Measurements from ENCODE around the gene NELL1. TPM values are rescaled to one million over a fixed set of nuclear protein-coding genes. Genes with fewer than 3 reads are reported as not detected.

Gene NELL1
- total RNA-seq, 1 experiment from 2014 or later = 0.22 TPM

DNA sequence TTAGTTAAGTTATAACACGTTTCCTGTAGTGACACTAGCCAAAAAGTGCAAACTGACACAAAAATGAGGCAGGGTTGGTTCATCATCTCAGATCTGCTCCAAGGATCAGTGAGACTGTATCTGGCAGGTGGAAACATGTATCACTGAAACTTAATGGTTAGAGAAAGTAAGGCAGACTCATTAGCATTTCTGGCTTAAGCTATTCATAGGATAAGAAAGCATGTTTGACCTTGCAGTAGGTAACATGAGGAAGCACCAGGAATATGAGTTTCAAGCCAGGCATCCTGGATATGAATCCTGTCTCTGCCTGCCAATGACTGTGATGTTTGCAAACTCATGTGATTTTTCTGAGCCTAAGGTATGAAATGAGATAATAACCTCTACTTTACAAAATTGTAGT is 732.1 kb downstream of the NELL1 start:
- TF ChIP-seq, protein P1, sequence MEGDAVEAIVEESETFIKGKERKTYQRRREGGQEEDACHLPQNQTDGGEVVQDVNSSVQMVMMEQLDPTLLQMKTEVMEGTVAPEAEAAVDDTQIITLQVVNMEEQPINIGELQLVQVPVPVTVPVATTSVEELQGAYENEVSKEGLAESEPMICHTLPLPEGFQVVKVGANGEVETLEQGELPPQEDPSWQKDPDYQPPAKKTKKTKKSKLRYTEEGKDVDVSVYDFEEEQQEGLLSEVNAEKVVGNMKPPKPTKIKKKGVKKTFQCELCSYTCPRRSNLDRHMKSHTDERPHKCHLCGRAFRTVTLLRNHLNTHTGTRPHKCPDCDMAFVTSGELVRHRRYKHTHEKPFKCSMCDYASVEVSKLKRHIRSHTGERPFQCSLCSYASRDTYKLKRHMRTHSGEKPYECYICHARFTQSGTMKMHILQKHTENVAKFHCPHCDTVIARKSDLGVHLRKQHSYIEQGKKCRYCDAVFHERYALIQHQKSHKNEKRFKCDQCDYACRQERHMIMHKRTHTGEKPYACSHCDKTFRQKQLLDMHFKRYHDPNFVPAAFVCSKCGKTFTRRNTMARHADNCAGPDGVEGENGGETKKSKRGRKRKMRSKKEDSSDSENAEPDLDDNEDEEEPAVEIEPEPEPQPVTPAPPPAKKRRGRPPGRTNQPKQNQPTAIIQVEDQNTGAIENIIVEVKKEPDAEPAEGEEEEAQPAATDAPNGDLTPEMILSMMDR (conservative IDR thresholded peaks at IDR 0.05) = no peak
- H2AK5ac ChIP-seq (ENCODE audit: insufficient read length, low read length) = no peak overlapping the region
- no peaks in the 10 kb centered on the region for H4K20me1 ChIP-seq (ENCODE audit: control insufficient read depth, insufficient read depth, insufficient read length)
- H3K18ac ChIP-seq (ENCODE audit: insufficient read length, low read depth, low read length) = no peak overlapping the region
- no peak overlapping the region for H3K56ac ChIP-seq (ENCODE audit: insufficient read length, low read depth, low read length)
- no peak overlapping the region for H3K4ac ChIP-seq (ENCODE audit: low read depth, low read length)
- H3K23ac ChIP-seq (ENCODE audit: insufficient read length, low read depth, low read length) = no peak overlapping the region
- no peak overlapping the region for H3K14ac ChIP-seq (ENCODE audit: insufficient read depth, low read length)
- no peak overlapping the region for H2BK5ac ChIP-seq (ENCODE audit: insufficient read length, low read length)
- no peak overlapping the region for H3K9ac ChIP-seq (ENCODE audit: extremely low read depth, insufficient read length, low read length)
- no peak overlapping the region for H4K5ac ChIP-seq (ENCODE audit: insufficient read length, low read depth, low read length)
- H3K23me2 ChIP-seq (ENCODE audit: insufficient read length, low read depth, low read length, poor library complexity, severe bottlenecking) = no peaks in the 10 kb centered on the region
- Mint-ChIP-seq H3K27ac (no peak overlapping the region), H3K27me3 (ENCODE audit: low read depth) (no peaks in the 10 kb centered on the region), H3K4me1 (peaks cover 0 to 4% of the 10 kb centered on the region in 2 experiments; a peak in 1 of 4 replicates), H3K4me3 (no peak overlapping the region), H3K36me3 (ENCODE audit: insufficient read depth in 1 of 3, low read depth in 3 of 3) (no peaks in the 10 kb centered on the region), H3K9me3 (no peaks in the 10 kb centered on the region)
- no peaks in the 10 kb centered on the region for H3K9me3 ChIP-seq (ENCODE audit: control insufficient read depth, low read depth, low read length)
- no peak overlapping the region for H4K8ac ChIP-seq (replicated peaks; ENCODE audit: insufficient read length, low read depth, low read length)
- H2BK120ac ChIP-seq (ENCODE audit: low read depth, low read length, poor library complexity, severe bottlenecking) = no peak overlapping the region
- no peak overlapping the region for H2BK15ac ChIP-seq (ENCODE audit: low read depth, low read length)
- no peaks in the 10 kb centered on the region for H3K27me3 ChIP-seq (ENCODE audit: insufficient read depth, low read length)
- H3T11ph ChIP-seq (ENCODE audit: low read length) = no peak overlapping the region
- no peak overlapping the region for H4K91ac ChIP-seq (ENCODE audit: insufficient read length, low read depth, low read length)
- no peak overlapping the region for H2AFZ ChIP-seq (ENCODE audit: low read length)
- WGBS (ENCODE audit: extremely low coverage, insufficient read length, low lambda C conversion rate) = no CpG with 5 or more reads among the region's 1 CpG
- no peak overlapping the region for H3K4me2 ChIP-seq (ENCODE audit: insufficient read depth, insufficient read length, low read length)
- DNase-seq = no peak
- no peak overlapping the region for H2BK20ac ChIP-seq (ENCODE audit: low read depth, low read length, poor library complexity, severe bottlenecking)
- no peak overlapping the region for H3K27ac ChIP-seq (ENCODE audit: insufficient read length, low read depth, low read length)
- H3K79me1 ChIP-seq (ENCODE audit: insufficient read depth, low read depth, low read length, poor library complexity, severe bottlenecking) = no peaks in the 10 kb centered on the region
- no peaks in the 10 kb centered on the region for H3K4me1 ChIP-seq (ENCODE audit: insufficient read depth, low read length)
- H3K79me2 ChIP-seq (ENCODE audit: insufficient read depth, low read length) = no peaks in the 10 kb centered on the region
- H2BK12ac ChIP-seq (ENCODE audit: insufficient read length, low read depth, low read length) = no peak overlapping the region

Data from H9 (cell line).